CD8-positive, alpha-beta memory T cell (primary cell): ENCODE results near the gene KDM3B. TPM values are rescaled to one million over a fixed set of nuclear protein-coding genes. Genes with fewer than 3 reads are reported as not detected.

Experiments
- CTCF ChIA-PET: fragments of 350-600 bp; sonication (Branson Sonifier 250); formaldehyde crosslinking; loops from one replicate; lab custom pipeline; 2021; ENCODE audit warnings: antibody characterized with exemption; lab: Charles Lee
- POLR2A ChIA-PET: fragments of 350-600 bp; sonication (Branson Sonifier 250); formaldehyde crosslinking; loops from one replicate; lab custom pipeline; 2021; ENCODE audit warnings: antibody characterized with exemption; lab: Charles Lee
- DNase-seq, 5 donors: peaks; one replicate each; pipeline versions ENCODE4 v3.0.0 to v3.0.0-alpha.2; 2020 to 2022; ENCODE audit warnings: mixed read lengths in 1 of 5
- H3K27ac ChIP-seq: one replicate; pipeline ENCODE4 v1.7.0; 2013; ENCODE audit warnings: low read depth, mild to moderate bottlenecking, low read length, moderate library complexity
- H3K27me3 ChIP-seq: 2 replicates; pipeline ENCODE4 v1.7.0; 2013; ENCODE audit warnings: low read length, mild to moderate bottlenecking; ENCODE audit not compliant: insufficient read depth, poor library complexity, severe bottlenecking
- H3K36me3 ChIP-seq: 2 replicates; pipeline ENCODE4 v1.7.0; 2013; ENCODE audit warnings: mild to moderate bottlenecking, low read length, moderate library complexity; ENCODE audit not compliant: insufficient read depth
- H3K4me1 ChIP-seq: 2 replicates; pipeline ENCODE4 v1.7.0; 2013; ENCODE audit warnings: mild to moderate bottlenecking, low read length, moderate library complexity; ENCODE audit not compliant: insufficient read depth
- H3K4me3 ChIP-seq: 2 replicates; pipeline ENCODE4 v1.7.0; 2013; ENCODE audit warnings: mild to moderate bottlenecking, low read length
- H3K9me3 ChIP-seq: 2 replicates; pipeline ENCODE4 v1.7.0; 2013; ENCODE audit warnings: mild to moderate bottlenecking, low read length
- H3K27ac Mint-ChIP-seq, 8 donors: one replicate each; pipeline ENCODE4 v1.8.0; 2020 to 2021; ENCODE audit warnings: mixed read lengths in 8 of 8, mild to moderate bottlenecking in 6 of 8, inconsistent platforms in 3 of 8, moderate library complexity in 3 of 8
- H3K27me3 Mint-ChIP-seq, 2 donors: one replicate each; pipeline ENCODE4 v1.8.0; 2020 to 2021; ENCODE audit warnings: mixed read lengths in 2 of 2, mild to moderate bottlenecking in 1 of 2, moderate library complexity in 1 of 2
- H3K36me3 Mint-ChIP-seq, 3 donors: one replicate each; pipeline ENCODE4 v1.8.0; 2020 to 2021; ENCODE audit warnings: mixed read lengths in 3 of 3, inconsistent platforms in 1 of 3, mild to moderate bottlenecking in 1 of 3
- H3K4me1 Mint-ChIP-seq, 3 donors: one replicate each; pipeline ENCODE4 v1.8.0; 2020 to 2021; ENCODE audit warnings: mixed read lengths in 3 of 3, inconsistent platforms in 1 of 3, mild to moderate bottlenecking in 1 of 3
- H3K4me3 Mint-ChIP-seq, 7 donors: one replicate each; pipeline ENCODE4 v1.8.0; 2020 to 2021; ENCODE audit warnings: mixed read lengths in 7 of 7, mild to moderate bottlenecking in 6 of 7, moderate library complexity in 4 of 7, inconsistent platforms in 2 of 7
- H3K9me3 Mint-ChIP-seq, 5 donors: one replicate each; pipeline ENCODE4 v1.8.0; 2020 to 2022; ENCODE audit warnings: mixed read lengths in 5 of 5, mild to moderate bottlenecking in 3 of 5, moderate library complexity in 2 of 5, inconsistent platforms in 1 of 5
- polyA plus RNA-seq: library from polyadenylated mRNA; unstranded; fragments of 300-500 nt; fragmentation: Illumina TruSeq; gene quantifications from one replicate; pipeline ENCODE4 v1.2.3, GENCODE V29; 2021
- total RNA-seq, 2 experiments: library from RNA; stranded (reverse); gene quantifications; one replicate each; pipeline ENCODE4 v1.2.3, GENCODE V29; 2021

Gene KDM3B
- total and polyA plus RNA-seq, 3 experiments from 2014 or later, result 14.7 to 44.7 (median 42.4) TPM

GRCh38 chr5:138465261-138466124 lies 113.0 kb downstream of the KDM3B start, which contains the start of gene EGR1:
EGR1 (plus strand) TSS chr5:138465479; CDS start chr5:138465762, 283 bp downstream.
- Histone ChIP-seq H3K4me1 (peaks cover 27% of the 10 kb centered on the region), H3K36me3 (no peaks in the 10 kb centered on the region), H3K4me3 (peak within 1 kb of the TSS; percentile 94), H3K9me3 (no peaks in the 10 kb centered on the region), H3K27ac (peak within 1 kb of the TSS; percentile 95), H3K27me3 (no peaks in the 10 kb centered on the region)
- peak within 1 kb of the TSS; percentile 87 to 96 (median 90) for H3K4me3 Mint-ChIP-seq
- POLR2A ChIA-PET, result interaction anchor here (0.6 to 2.3 kb wide), 12 partner anchors 25 to 1282 kb away, joined by 3 to 19 read pairs (median 4); partner anchors contain the start of genes ETF1, FAM53C, HSPA9 and KDM3B
- peak within 1 kb of the TSS; percentile 90 to 98 (median 94) for H3K27ac Mint-ChIP-seq
- peaks cover 24 to 45% (median 36%) of the 10 kb centered on the region in 3 donors for H3K4me1 Mint-ChIP-seq
- no peaks in the 10 kb centered on the region for H3K27me3 Mint-ChIP-seq
- peaks cover 0 to 10% (median 8%) of the 10 kb centered on the region in 3 donors for H3K36me3 Mint-ChIP-seq
- CTCF ChIA-PET, result interaction anchor here (1.3 to 10.2 kb wide), 15 partner anchors 10 to 127 kb away, joined by 3 to 102 read pairs (median 12); partner anchors contain the start of genes ETF1, FAM53C and REEP2
- H3K9me3 Mint-ChIP-seq, result no peaks in the 10 kb centered on the region
- DNase-seq, result peak; percentile 89 to 98 (median 97)

- peak overlapping the region; percentile 27 for H3K27ac ChIP-seq
- no peaks in the 10 kb centered on the region for H3K9me3 Mint-ChIP-seq
- ChIA-PET CTCF (interaction anchor here (1.0 to 10.2 kb wide), 13 partner anchors 11 to 128 kb away, joined by 3 to 102 read pairs (median 14); partner anchors contain the start of genes ETF1, FAM53C and REEP2), POLR2A (interaction anchor here (0.6 to 2.3 kb wide), 8 partner anchors 24 to 1282 kb away, joined by 3 to 19 read pairs (median 4); partner anchors contain the start of genes ETF1, KDM3B and REEP2)
- H3K4me3 ChIP-seq, result peak overlapping the region; percentile 94
- H3K4me1 ChIP-seq, result peaks cover 26% of the 10 kb centered on the region
- DNase-seq, result peak in 2 of 5 donors; percentile 18 to 35
- no peaks in the 10 kb centered on the region for H3K27me3 ChIP-seq
- H3K36me3 ChIP-seq, result no peaks in the 10 kb centered on the region
- H3K4me3 Mint-ChIP-seq, result peak overlapping the region; percentile 87 to 96 (median 90)
- H3K9me3 ChIP-seq, result no peaks in the 10 kb centered on the region
- H3K27ac Mint-ChIP-seq, result peak overlapping the region in 4 of 8 donors; percentile 88 to 98 (median 92)
- peaks cover 18 to 38% (median 29%) of the 10 kb centered on the region in 3 donors for H3K4me1 Mint-ChIP-seq
- H3K36me3 Mint-ChIP-seq, result peaks cover 0 to 10% (median 8%) of the 10 kb centered on the region in 3 donors
- no peaks in the 10 kb centered on the region for H3K27me3 Mint-ChIP-seq
Measured at GRCh38 chr5:138466125-138466899, 113.8 kb downstream of the KDM3B start.

GRCh38 chr5:138466900-138467710 lies 114.6 kb downstream of the KDM3B start:
- peaks cover 18 to 36% (median 25%) of the 10 kb centered on the region in 3 donors for H3K4me1 Mint-ChIP-seq
- H3K27me3 Mint-ChIP-seq, result no peaks in the 10 kb centered on the region
- no peaks in the 10 kb centered on the region for H3K27me3 ChIP-seq
- H3K36me3 ChIP-seq, result no peaks in the 10 kb centered on the region
- POLR2A ChIA-PET, result interaction anchor here (0.6 kb wide), 1 partner anchor 806 kb away, joined by 4 read pairs; no protein-coding TSS in a partner anchor
- H3K4me3 Mint-ChIP-seq, result peak overlapping the region; percentile 87 to 96 (median 90)
- peak in 1 of 5 donors; percentile 47 for DNase-seq
- CTCF ChIA-PET, result interaction anchor here (0.6 to 10.2 kb wide), 6 partner anchors 12 to 39 kb away, joined by 3 to 102 read pairs (median 9); no protein-coding TSS in a partner anchor
- peaks cover 26% of the 10 kb centered on the region for H3K4me1 ChIP-seq
- peaks cover 0 to 10% (median 8%) of the 10 kb centered on the region in 3 donors for H3K36me3 Mint-ChIP-seq
- H3K4me3 ChIP-seq, result no peak overlapping the region
- no peaks in the 10 kb centered on the region for H3K9me3 Mint-ChIP-seq
- no peaks in the 10 kb centered on the region for H3K9me3 ChIP-seq
- H3K27ac ChIP-seq, result no peak overlapping the region
- H3K27ac Mint-ChIP-seq, result peak overlapping the region in 7 of 8 donors; percentile 29 to 95 (median 55)

- ChIA-PET CTCF (interaction anchor here (0.6 to 1.0 kb wide), 2 partner anchors 18 to 36 kb away, joined by 3 to 4 read pairs; no protein-coding TSS in a partner anchor), POLR2A (no interaction called here)
- Histone ChIP-seq H3K4me1 (peaks cover 26% of the 10 kb centered on the region), H3K9me3 (no peaks in the 10 kb centered on the region), H3K36me3 (no peaks in the 10 kb centered on the region), H3K27me3 (no peaks in the 10 kb centered on the region), H3K4me3 (no peak overlapping the region), H3K27ac (no peak overlapping the region)
- peaks cover 0 to 10% (median 8%) of the 10 kb centered on the region in 3 donors for H3K36me3 Mint-ChIP-seq
- H3K27ac Mint-ChIP-seq, result peak overlapping the region in 2 of 8 donors; percentile 55 to 83
- no peaks in the 10 kb centered on the region for H3K27me3 Mint-ChIP-seq
- peak overlapping the region in 6 of 7 donors; percentile 70 to 94 (median 88) for H3K4me3 Mint-ChIP-seq
- H3K4me1 Mint-ChIP-seq, result peaks cover 18 to 36% (median 25%) of the 10 kb centered on the region in 3 donors
- H3K9me3 Mint-ChIP-seq, result no peaks in the 10 kb centered on the region
- DNase-seq, result peak in 1 of 5 donors; percentile 41
Measured at GRCh38 chr5:138467711-138468132, 115.2 kb downstream of the KDM3B start.

- Histone ChIP-seq H3K36me3 (no peaks in the 10 kb centered on the region), H3K4me3 (no peak overlapping the region), H3K9me3 (no peaks in the 10 kb centered on the region), H3K27ac (no peak overlapping the region), H3K27me3 (no peaks in the 10 kb centered on the region), H3K4me1 (peaks cover 23% of the 10 kb centered on the region)
- DNase-seq, result peak in 1 of 5 donors; percentile 37
- H3K36me3 Mint-ChIP-seq, result peaks cover 0 to 10% (median 8%) of the 10 kb centered on the region in 3 donors
- H3K9me3 Mint-ChIP-seq, result no peaks in the 10 kb centered on the region
- peak overlapping the region; percentile 27 to 94 (median 63) for H3K4me3 Mint-ChIP-seq
- peak overlapping the region in 3 of 8 donors; percentile 24 to 83 (median 39) for H3K27ac Mint-ChIP-seq
- peaks cover 18 to 34% (median 25%) of the 10 kb centered on the region in 3 donors for H3K4me1 Mint-ChIP-seq
- CTCF ChIA-PET, result no interaction called here
- POLR2A ChIA-PET, result no interaction called here
- H3K27me3 Mint-ChIP-seq, result no peaks in the 10 kb centered on the region
Measured at GRCh38 chr5:138468133-138468965, 115.9 kb downstream of the KDM3B start.

- Mint-ChIP-seq H3K4me3 (peak overlapping the region in 1 of 7 donors; percentile 2), H3K27me3 (peaks cover 0 to 1% of the 10 kb centered on the region in 2 donors), H3K36me3 (peaks cover 0 to 10% (median 8%) of the 10 kb centered on the region in 3 donors), H3K9me3 (no peaks in the 10 kb centered on the region), H3K4me1 (peaks cover 18 to 28% (median 25%) of the 10 kb centered on the region in 3 donors), H3K27ac (peak overlapping the region in 3 of 8 donors; percentile 37 to 83 (median 41))
- Histone ChIP-seq H3K4me1 (peaks cover 19% of the 10 kb centered on the region), H3K36me3 (no peaks in the 10 kb centered on the region), H3K27me3 (no peaks in the 10 kb centered on the region), H3K9me3 (no peaks in the 10 kb centered on the region), H3K4me3 (no peak overlapping the region), H3K27ac (no peak overlapping the region)
- DNase-seq, result peak in 1 of 5 donors; percentile 41
- POLR2A ChIA-PET, result no interaction called here
- CTCF ChIA-PET, result no interaction called here
Measured at GRCh38 chr5:138468966-138469539, 116.6 kb downstream of the KDM3B start.
